Measurements from ENCODE around the gene GALNT11. TPM values are rescaled to one million over a fixed set of nuclear protein-coding genes. Genes with fewer than 3 reads are reported as not detected.

Gene GALNT11
- total RNA-seq = 10 to 100 TPM; 57.1 to 65.7 (median 58.7) TPM

DNA sequence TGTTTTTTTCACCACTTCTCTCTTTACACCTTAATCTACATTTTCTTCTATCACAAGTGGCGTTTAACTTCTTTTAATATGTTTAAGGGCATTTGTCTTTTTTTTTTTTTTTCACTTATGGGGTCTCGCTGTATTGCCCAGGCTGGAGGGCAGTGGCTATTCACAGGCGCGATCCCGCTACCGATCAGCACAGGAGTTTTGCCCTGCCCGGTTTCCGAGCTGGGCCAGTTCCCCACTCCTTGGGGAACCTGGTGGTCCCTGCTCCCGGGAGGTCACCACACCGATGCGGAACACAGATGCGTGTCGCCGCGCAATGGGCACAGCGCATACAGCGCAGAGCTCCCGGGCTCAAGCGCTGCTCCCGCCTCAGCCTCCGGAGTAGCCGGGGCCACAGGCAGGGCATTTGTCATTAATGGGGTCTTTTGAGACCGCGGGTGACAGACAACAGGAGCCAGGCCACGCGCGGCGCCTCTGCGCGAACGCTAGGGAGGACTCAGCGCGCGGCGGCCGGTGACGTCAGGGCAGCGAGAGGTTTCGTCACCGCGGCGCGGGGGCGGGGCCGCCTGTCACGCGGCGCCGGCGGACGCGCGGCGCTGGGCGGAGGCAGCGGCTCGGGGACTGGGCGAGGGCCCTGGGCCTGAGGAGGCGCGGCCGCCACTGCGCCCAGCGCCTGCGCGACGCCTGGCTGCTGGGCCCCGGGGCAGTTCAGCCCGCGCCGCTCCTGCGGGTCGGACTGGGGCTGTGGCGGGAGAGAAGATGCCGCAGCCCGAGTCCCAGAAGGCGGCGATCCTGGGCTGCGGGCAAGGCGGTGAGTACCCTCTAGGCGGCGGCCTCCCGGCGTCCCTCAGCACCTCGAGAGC lies at the start of gene GALNT11:
Gene GALNT11 (plus strand): TSS at position 598 of the 860 bp plus-strand sequence. CDS start 68,554 bp downstream, outside the sequence.
- Histone ChIP-seq H3K9me3 (no peaks in the 10 kb centered on the region), H3K27ac (peak within 1 kb of the TSS; percentile 92 to 95), H3K4me3 (peak within 1 kb of the TSS; percentile 66 to 92 (median 83)), H3K36me3 (no peaks in the 10 kb centered on the region), H3K27me3 (no peaks in the 10 kb centered on the region), H3K4me1 (peaks cover 0 to 7% of the 10 kb centered on the region in 2 donors)
- intact Hi-C loops (cut with DNase I; ENCODE audit: low total_unique reads) = no loop called here
- peak; percentile 77 to 78 for DNase-seq (ENCODE audit: low spot score in 2 of 2)
- TF ChIP-seq, protein P1, sequence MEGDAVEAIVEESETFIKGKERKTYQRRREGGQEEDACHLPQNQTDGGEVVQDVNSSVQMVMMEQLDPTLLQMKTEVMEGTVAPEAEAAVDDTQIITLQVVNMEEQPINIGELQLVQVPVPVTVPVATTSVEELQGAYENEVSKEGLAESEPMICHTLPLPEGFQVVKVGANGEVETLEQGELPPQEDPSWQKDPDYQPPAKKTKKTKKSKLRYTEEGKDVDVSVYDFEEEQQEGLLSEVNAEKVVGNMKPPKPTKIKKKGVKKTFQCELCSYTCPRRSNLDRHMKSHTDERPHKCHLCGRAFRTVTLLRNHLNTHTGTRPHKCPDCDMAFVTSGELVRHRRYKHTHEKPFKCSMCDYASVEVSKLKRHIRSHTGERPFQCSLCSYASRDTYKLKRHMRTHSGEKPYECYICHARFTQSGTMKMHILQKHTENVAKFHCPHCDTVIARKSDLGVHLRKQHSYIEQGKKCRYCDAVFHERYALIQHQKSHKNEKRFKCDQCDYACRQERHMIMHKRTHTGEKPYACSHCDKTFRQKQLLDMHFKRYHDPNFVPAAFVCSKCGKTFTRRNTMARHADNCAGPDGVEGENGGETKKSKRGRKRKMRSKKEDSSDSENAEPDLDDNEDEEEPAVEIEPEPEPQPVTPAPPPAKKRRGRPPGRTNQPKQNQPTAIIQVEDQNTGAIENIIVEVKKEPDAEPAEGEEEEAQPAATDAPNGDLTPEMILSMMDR (IDR thresholded peaks at IDR 0.05) = peak in 2 of 3 donors; percentile 17 to 18
- TF ChIP-seq POLR2AphosphoS5 (IDR thresholded peaks at IDR 0.05) (peak; percentile 81 to 96 (median 84)), POLR2A (IDR thresholded peaks at IDR 0.05) (peak; percentile 41)

DNA sequence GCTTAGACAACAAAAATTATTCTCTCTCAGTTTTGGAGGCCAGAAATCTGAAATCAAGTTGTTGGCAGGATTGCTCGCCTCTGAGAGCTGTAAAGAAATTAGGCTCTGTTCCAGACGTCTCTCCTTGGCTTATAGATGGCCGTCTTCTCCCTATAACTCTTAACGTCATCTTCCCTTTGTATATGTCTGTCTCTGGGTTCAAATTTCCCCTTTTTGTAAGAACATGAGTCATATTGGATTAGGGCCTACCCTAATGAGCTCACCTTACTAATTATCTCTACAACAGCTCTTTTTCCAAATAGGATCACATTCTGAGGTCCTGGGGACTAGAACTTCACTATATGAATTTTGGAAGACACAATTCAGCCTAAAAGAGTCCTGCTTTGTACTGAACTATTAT lies 46.9 kb upstream of the GALNT11 start:
- TF ChIP-seq POLR2A (IDR thresholded peaks at IDR 0.05) (no peak), POLR2AphosphoS5 (IDR thresholded peaks at IDR 0.05) (no peak)
- TF ChIP-seq, protein P1 (IDR thresholded peaks at IDR 0.05) = no peak
- no peak for DNase-seq (ENCODE audit: low spot score in 2 of 2)
- Histone ChIP-seq H3K9me3 (no peaks in the 10 kb centered on the region), H3K27me3 (no peaks in the 10 kb centered on the region), H3K4me3 (no peak overlapping the region), H3K27ac (no peak overlapping the region), H3K4me1 (no peaks in the 10 kb centered on the region), H3K36me3 (no peaks in the 10 kb centered on the region)
- intact Hi-C loops (cut with DNase I; ENCODE audit: low total_unique reads) = no loop called here

DNA sequence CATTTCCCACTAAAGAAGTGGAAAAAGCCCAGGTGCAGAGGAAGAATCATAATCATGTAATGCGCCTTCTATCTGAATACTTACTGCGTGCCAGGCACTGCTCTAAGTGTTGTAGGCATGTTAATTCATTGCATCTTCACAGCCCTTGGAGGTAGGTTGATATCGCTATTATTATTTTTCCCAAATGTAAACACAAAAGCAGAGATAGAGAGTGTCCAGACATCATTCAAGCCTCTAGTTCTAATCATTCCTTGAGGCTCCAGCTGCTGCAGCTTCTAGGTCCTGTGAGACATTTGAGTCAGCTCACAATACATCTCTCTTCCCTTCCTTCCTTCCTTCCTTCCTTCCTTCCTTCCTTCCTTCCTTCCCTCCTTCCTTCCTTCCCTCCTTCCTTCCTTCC lies 44.3 kb upstream of the GALNT11 start:
- H3K27ac ChIP-seq = no peak overlapping the region
- TF ChIP-seq, protein P1 (IDR thresholded peaks at IDR 0.05) = no peak
- no peaks in the 10 kb centered on the region for H3K27me3 ChIP-seq
- no peak overlapping the region for H3K4me3 ChIP-seq
- H3K36me3 ChIP-seq = no peaks in the 10 kb centered on the region
- intact Hi-C loops (cut with DNase I; ENCODE audit: low total_unique reads) = no loop called here
- no peaks in the 10 kb centered on the region for H3K4me1 ChIP-seq
- no peak for DNase-seq (ENCODE audit: low spot score in 2 of 2)
- H3K9me3 ChIP-seq = no peaks in the 10 kb centered on the region

DNA sequence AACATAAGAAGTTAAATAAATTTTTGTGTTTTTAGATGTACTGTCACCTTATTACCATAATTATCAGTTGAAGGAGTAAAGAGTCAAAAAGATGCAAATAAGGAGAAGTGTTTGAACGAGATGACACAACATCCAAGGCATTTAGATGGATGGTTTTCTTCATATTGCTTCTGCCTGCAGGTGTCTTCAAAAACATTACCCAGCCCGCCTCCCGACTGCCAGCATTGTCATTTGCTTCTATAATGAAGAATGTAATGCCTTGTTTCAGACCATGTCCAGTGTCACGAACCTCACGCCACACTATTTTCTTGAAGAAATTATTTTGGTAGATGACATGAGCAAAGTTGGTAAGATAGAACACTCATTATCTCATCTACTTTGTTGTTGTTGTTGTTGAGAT lies 42.7 kb upstream of the GALNT11 start:
- TF ChIP-seq, protein P1 (IDR thresholded peaks at IDR 0.05) = no peak
- no peak for TF ChIP-seq POLR2A (IDR thresholded peaks at IDR 0.05)
- no peak for TF ChIP-seq POLR2AphosphoS5 (IDR thresholded peaks at IDR 0.05)
- H3K4me1 ChIP-seq = no peaks in the 10 kb centered on the region
- no peak overlapping the region for H3K4me3 ChIP-seq
- no peaks in the 10 kb centered on the region for H3K9me3 ChIP-seq
- no peaks in the 10 kb centered on the region for H3K27me3 ChIP-seq
- no peak overlapping the region for H3K27ac ChIP-seq
- intact Hi-C loops (cut with DNase I; ENCODE audit: low total_unique reads) = no loop called here
- no peak for DNase-seq (ENCODE audit: low spot score in 2 of 2)
- H3K36me3 ChIP-seq = no peaks in the 10 kb centered on the region

DNA sequence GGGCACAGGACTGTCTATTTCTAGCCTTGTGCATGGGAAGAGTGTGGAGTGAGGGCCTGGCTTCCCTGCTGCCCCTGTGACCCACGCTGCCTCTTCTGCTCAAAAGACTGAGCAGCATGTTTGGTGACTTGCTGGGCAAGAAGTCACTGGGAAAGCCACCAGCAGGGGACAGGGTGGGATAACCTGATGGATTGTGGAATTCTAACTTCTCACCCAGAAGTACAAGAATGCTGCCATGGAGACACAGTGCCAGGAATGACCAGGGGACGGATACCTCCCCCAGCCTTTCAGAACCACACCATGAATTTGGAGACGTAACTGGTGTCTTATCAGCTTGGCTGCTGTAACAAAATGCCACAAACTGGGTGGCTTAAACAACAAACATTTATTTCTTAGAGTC lies 40.9 kb upstream of the GALNT11 start:
- Histone ChIP-seq H3K27ac (no peak overlapping the region), H3K27me3 (no peaks in the 10 kb centered on the region), H3K4me3 (no peak overlapping the region), H3K4me1 (no peaks in the 10 kb centered on the region), H3K36me3 (no peaks in the 10 kb centered on the region), H3K9me3 (no peaks in the 10 kb centered on the region)
- intact Hi-C loops (cut with DNase I; ENCODE audit: low total_unique reads) = no loop called here
- DNase-seq (ENCODE audit: low spot score in 2 of 2) = no peak
- TF ChIP-seq POLR2AphosphoS5 (IDR thresholded peaks at IDR 0.05) (no peak), POLR2A (IDR thresholded peaks at IDR 0.05) (no peak)
- TF ChIP-seq, protein P1 (IDR thresholded peaks at IDR 0.05) = no peak

All from breast epithelium (tissue), 4 donors.